CD4-positive, alpha-beta T cell treated with Interleukin-17A for 4 hours (primary cell): ENCODE results near the gene GRID2IP.
"Not testable (repeated sequence)": the region's sequence is repeated elsewhere in the genome, so short reads cannot be mapped to it uniquely, and the experiment has no call there.

Experiments used
- DNase-seq: peaks from one replicate; pipeline ENCODE4 v3.0.0-alpha.2; 2020; ENCODE audit warnings: mixed read lengths

The GRID2IP gene

GRCh38 chr7:6551016-6551511, at the start of gene GRID2IP:
Gene GRID2IP (minus strand): TSS chr7:6551461. CDS start chr7:6551436, 25 bp downstream.
- DNase-seq: no peak

- DNase-seq: no peak
Measured at GRCh38 chr7:6600093-6600492, 48.8 kb upstream of the GRID2IP start.

- no peak for DNase-seq
Measured at GRCh38 chr7:6590645-6591110, 39.4 kb upstream of the GRID2IP start.

GRCh38 chr7:6589829-6590644, 38.8 kb upstream of the GRID2IP start, which contains the start of gene INTS15:
Gene INTS15 (plus strand): TSS chr7:6590021. CDS start chr7:6590284, 263 bp downstream.
- DNase-seq: peak; percentile 86

GRCh38 chr7:6589151-6589828, 38.0 kb upstream of the GRID2IP start:
- DNase-seq: no peak

- DNase-seq: no peak
Measured at GRCh38 chr7:6588566-6588965, 37.3 kb upstream of the GRID2IP start.

GRCh38 chr7:6585746-6586432, 34.6 kb upstream of the GRID2IP start:
- DNase-seq: not testable (repeated sequence)

- no peak for DNase-seq
Measured at GRCh38 chr7:6579446-6579845, 28.2 kb upstream of the GRID2IP start.

GRCh38 chr7:6578114-6579084, 27.1 kb upstream of the GRID2IP start:
- DNase-seq: no peak

GRCh38 chr7:6577369-6578113, 26.3 kb upstream of the GRID2IP start, which contains the start of gene ZDHHC4:
Gene ZDHHC4 (plus strand): TSS chr7:6577454. CDS start chr7:6580562, 3,108 bp downstream.
- DNase-seq: peak; percentile 89

GRCh38 chr7:6576867-6577368, 25.7 kb upstream of the GRID2IP start:
- DNase-seq: not testable (repeated sequence)

- DNase-seq: no peak
Measured at GRCh38 chr7:6576024-6576866, 25.0 kb upstream of the GRID2IP start.

GRCh38 chr7:6575281-6576023, 24.2 kb upstream of the GRID2IP start:
- DNase-seq: no peak

- no peak for DNase-seq
Measured at GRCh38 chr7:6571160-6571779, 20.0 kb upstream of the GRID2IP start.

- no peak for DNase-seq
Measured at GRCh38 chr7:6567886-6568285, 16.6 kb upstream of the GRID2IP start.

- no peak for DNase-seq
Measured at GRCh38 chr7:6565655-6566054, 14.4 kb upstream of the GRID2IP start.

GRCh38 chr7:6563936-6564770, 12.9 kb upstream of the GRID2IP start:
- no peak for DNase-seq

- DNase-seq: no peak
Measured at GRCh38 chr7:6562106-6562505, 10.8 kb upstream of the GRID2IP start.
